GM21381 (cell line): ENCODE data around the gene ARMC6.

Experiments
- ATAC-seq: cut with Tn5 transposase; IDR thresholded peaks from one replicate; pipeline ENCODE4 v1.9.1; 2021; ENCODE audit warnings: mild to moderate bottlenecking, moderate library complexity; ENCODE audit not compliant: unreplicated experiment

The ARMC6 gene

DNA sequence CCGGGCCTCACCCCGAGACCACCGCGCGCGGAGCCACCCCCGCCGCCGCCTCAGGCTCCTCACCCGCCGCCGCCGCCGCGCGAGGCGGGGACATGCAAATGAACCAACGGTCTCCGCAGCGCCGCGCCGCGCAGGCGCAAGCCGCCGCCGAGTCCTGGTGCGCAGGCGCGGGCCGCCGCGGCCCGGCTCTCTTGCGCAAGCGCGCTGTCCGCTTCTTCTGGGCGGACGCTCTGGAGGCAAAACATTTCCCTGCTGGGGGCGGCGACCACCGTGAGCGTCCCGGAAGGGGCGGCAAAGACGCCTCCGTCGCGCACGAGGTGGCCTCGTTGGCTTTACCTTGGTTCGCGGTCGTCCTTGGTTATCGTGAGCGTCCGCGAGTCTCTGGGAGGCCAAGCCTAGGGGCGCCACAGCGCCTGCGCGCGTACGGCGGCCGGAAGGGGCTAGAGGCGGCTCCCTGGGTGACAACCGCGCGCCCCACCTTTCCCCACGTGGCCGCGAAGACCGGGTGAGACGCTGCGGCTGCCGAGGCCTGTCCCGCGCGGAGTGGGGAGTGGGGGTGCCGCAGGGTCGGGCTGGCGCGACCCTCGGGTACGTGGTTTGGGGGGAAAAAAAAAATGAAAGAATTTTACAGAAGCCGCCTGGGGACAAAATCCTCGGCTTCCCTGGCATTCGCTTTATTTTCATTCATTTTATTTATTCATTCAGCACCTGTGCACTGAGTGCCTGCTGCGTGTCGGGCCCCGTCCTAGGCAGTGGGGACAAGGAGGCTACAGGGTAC is at the start of gene ARMC6, which contains the start of gene SUGP2:
Gene ARMC6 (plus strand): TSS at position 178 of the 778 bp plus-strand sequence. CDS start 607 bp downstream, outside the sequence.
Gene SUGP2 (minus strand): TSS at position 92 of the 778 bp plus-strand sequence. CDS start 2,446 bp downstream, outside the sequence.
- peak; percentile 70 for ATAC-seq

DNA sequence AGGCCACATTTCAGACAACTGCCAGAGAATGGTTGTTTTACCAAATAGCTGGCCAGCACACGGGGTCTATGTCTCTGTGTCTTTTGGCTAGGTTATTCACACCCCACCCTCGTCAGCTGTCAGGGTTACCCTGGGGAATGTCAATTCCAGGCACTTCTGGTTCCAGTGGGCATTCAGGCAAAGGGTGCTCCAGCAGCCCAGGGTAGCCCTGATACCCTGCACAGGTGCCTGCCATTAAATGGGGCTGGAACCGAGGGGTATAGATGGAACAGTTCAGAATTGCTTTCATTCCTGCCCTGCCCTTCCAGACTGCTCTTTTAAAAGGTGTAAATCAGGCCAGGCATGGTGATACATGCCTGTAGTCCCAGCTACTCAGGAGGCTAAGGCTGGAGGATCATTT is 49.2 kb upstream of the ARMC6 start:
- ATAC-seq: no peak

DNA sequence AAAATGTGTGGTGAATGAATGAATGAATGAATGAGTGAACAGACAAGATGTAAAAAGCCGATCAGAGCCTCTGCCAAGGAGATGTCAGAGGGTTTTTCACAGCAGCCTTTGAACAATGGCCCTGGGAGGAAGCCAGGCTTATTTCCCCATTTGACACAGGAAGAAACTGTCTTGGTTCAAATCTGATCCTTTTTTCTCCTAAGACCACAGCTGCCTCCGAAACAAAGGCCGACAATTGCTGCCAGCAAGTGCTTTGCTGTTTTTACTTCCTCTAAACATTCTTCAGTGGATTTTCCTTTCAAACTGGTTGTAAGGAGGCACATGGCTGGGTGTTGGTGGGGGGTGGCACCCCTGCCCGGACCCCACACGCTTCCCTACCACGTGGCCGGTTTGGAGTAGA is 48.1 kb upstream of the ARMC6 start:
- no peak for ATAC-seq

DNA sequence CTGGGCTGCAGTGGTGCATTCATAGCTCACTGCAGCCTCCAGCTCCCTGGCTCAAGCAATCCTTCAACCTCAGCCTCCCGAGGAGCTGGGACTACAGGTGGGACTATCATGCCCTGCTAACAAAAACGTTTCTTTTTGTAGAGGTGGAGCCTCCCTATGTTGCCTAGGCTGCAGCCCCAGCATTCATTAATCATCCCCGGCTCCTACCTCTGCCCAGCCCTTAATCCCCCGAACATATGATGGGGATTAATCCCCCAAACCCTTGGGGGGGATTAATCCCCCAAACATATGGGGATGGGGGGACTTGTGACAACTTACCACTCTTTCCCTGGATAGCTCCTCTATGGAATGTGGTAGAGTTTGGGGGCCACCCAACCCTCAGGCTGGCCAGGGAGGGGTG is 45.9 kb upstream of the ARMC6 start:
- no peak for ATAC-seq

DNA sequence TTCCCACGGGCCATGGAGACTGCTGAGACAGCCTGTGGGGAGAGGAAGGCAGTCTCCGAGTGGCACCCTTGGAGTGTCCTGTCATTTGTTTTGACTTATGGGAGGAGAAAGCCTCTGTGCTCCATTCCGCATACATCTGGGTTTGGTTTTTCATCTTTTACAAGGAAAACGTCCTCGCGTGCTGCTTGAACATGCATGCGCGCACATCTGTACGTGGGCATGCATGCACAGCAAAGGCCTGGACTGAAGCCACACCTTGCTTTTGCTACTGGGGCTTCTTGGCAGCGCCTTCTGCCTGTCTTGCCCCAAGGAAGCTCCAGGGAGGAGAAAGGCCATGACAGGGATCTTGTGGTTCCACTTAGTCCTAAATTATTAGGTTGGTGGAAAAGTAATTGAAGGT is 44.1 kb upstream of the ARMC6 start:
- no peak for ATAC-seq

DNA sequence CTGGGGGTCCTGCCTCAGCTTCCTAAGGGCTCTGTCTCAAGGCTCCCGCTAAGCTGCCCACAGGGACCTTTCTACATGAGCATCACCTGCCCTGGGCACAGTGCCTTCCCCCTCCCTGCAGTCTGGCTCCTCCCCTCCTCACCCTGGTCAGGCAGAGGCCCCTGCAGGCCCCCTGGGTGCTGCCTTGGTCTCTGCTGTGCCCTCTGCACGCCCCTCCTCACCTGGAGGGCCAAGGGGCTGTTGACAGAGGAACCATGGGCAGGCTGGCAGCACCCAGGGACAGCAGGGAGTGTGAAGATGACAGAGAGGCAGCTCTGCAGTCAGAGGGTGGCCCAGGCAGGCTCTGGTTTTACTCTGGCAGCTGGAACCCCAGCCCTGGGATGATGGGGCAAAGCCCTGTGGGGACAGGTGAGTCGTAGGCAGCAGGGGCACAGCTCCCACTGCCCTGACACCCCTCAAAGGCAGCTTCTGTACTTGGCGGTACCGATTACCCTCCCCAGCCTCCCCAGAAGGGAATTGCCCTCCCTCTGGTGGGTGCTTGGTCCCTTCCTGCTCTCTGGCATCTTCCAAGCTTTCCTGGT is 43.2 kb upstream of the ARMC6 start:
- ATAC-seq: no peak

DNA sequence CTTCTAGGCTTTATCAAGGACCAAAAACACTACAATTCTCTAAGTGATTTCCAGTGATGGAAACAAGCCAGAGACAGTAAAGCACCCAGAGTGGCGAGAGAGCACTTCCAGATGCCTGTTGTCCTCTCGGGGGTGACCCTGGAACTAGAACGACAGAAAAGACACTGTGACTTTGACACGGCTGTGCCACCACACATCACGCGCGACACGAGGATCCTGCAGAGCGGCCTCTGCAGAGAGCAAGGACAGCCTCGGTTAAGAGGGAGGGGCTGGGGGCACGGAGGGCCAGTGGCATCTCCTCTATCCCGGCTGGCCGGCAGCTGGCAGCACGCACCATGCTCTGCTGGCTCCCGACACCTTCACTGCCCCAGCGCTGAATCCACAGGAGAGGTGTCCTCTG is 42.4 kb upstream of the ARMC6 start:
- no peak for ATAC-seq

DNA sequence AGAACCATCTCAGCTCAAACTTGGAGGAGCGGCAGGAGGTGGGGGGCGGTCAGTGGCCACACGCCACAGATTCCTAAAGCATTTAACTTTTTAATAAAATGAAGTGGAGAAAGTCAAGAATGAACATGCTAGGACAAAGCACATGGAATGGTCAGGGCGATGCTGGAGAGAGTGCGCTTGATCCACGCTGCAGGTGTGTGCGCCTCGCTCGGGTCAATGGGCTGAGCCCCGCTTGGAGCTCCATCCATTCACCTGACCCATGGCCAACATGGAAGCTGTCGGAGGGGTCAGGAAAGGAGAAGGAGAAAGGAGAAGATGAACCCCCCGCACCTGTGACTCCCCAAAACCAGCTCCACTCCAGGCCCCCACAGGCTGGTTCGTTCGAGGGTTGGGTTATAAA is 41.9 kb upstream of the ARMC6 start:
- ATAC-seq: no peak

DNA sequence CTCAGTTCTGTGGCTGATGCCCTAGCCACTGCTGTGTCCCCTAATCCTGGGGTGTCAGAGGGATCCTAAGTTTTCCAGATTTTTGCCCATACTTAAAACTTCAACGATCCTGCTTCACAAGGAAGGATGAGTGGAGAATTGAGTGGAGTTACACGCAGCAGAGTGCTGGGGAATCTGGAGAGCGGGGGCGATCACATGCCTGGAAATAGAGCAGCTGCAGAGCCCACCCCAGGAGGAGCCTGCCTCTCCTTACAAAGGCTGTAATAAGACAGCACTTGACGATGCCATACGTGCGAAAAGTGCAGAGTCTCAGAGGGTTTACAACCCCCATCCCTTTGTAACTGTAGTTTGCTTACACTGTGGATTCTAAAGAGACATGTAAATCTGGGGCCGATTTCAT is 40.7 kb upstream of the ARMC6 start:
- no peak for ATAC-seq

DNA sequence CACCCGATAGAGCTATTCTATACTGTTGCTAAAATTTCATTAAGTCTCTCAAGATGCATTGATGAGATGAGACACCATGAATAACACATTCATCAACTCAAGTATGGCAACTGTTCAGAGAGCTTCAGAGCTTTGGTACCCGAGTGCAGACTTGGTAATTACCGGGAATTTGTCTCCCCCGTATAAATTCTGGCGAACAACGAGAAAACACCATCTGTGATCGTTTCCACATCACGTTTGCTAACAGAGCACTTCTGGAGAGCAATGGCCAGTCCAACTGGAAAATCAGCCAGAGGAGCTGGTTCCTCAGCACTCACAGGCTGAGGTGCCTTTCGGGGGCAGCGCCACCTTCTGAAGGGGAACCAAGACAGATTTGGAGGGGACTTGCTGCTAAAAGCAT is 40.3 kb upstream of the ARMC6 start:
- ATAC-seq: no peak

DNA sequence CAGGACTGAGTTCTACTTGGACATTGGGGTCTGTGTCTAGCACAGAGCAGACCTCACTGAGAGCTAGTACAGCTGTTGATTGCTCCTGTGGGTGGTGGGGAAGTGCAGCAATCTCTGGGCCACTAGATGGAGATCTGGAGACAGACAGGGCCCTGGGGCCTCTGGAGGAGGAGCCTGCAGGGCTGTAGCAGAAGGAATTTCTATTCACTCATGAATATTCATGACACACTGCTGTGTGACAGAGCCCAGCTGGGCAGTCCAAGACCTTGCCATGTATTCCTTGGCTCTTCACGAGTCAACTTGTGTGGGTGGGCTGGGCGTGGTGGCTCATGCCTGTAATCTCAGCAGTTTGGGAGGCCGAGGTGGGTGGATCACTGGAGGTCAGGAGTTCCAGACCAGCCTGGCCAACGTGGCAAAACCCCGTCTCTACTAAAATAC is 37.6 kb upstream of the ARMC6 start:
- no peak for ATAC-seq

DNA sequence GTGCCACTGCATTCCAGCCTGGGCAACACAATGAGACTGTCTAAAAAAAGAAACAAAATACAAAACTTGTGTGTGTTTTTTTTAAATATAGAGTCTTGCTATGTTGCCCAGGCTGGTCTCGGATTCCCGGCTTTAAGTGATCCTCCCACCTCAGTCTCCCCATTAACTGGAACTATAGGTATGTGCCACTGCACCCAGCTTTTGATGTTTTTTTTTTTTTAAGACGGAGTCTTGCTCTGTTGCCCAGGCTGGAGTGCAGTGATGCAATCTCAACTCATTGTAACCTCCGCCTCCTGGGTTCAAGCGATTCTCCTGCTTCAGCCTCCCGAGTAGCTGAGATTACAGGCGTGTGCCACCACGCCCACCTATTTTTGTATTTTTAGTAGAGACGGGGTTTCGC is 37.1 kb upstream of the ARMC6 start:
- ATAC-seq: no peak

DNA sequence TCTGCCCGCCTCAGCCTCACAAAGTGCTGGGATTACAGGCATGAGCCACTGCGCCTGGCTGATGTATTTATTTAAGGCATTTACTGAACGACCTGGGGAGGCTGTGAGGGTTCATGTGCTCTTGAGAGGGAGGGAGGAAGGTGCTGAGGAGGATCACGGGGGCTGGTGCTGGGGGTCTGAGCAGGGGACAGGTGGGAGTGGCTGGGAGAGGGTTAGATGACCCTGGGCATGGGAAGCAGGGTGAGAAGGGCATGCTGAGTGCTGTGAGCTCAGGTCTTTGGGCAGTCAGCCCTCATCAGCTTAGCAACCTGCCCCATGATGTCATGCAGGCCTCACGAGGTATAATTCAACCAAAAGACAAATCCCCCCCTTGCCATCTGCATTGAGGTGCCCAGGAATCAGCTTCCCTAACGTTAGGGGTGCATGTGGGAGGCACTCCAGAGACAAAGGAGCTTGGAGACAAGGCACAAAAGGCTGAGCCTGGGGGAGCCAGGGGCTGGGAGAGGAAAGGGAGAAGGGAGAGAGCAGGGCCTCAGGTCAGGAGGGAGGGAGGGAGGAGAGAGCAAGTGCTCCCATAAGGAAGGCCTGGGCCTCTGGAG is 36.5 kb upstream of the ARMC6 start:
- no peak for ATAC-seq

DNA sequence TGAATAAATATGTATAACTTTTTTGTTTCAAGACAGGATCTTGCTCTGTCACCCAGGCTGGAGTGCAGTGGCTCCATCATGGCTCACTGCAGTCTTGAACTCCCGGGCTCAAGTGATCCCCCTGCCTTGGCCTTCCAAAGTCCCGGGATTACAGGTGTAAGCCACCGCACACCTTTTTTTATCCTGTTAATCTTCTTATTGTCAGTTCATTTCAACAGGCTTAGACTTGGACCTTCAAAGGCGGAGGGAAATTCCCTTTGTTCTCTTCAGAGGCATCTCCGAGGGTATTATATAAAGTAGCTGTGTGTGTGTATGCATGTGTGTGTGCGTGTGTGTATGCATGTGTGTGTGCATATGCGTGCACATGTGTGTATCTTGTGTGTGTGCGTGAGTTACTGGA is 35.1 kb upstream of the ARMC6 start:
- ATAC-seq: no peak

DNA sequence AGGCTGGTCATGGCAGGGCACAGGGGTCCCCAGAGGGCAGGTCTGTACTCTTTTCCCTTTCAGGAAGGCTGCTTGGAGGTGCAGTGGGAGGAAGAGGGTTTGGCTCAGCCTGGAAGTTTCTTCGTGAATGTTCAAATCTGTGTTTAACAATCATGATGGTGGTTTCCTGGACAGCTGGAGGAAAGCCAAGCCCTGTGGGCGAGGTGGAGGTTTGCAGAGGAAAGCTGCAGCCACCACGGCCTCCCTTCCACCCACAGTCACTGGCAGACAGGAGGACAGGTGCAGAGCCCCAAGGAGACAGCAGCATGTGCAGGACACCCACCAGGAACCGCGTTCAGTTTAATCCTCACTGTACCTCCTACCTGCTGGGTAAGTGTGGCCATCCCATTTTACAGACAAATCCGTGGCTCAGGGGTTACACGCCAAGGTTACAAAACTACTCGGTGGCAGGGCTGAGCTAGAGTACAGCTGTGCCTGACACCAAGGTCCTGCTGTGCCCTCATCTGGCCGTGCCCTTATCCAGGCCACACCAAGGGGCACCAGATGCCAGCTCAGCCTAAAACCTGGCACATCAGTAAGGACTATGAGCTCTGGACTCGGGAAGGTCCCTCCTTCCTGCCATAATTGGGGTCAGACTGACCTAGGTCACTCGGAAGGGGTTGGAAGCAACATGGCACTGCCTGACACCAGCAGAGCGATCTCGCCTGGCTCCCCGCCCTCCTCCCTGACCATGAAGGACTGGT is 34.2 kb upstream of the ARMC6 start:
- no peak for ATAC-seq

DNA sequence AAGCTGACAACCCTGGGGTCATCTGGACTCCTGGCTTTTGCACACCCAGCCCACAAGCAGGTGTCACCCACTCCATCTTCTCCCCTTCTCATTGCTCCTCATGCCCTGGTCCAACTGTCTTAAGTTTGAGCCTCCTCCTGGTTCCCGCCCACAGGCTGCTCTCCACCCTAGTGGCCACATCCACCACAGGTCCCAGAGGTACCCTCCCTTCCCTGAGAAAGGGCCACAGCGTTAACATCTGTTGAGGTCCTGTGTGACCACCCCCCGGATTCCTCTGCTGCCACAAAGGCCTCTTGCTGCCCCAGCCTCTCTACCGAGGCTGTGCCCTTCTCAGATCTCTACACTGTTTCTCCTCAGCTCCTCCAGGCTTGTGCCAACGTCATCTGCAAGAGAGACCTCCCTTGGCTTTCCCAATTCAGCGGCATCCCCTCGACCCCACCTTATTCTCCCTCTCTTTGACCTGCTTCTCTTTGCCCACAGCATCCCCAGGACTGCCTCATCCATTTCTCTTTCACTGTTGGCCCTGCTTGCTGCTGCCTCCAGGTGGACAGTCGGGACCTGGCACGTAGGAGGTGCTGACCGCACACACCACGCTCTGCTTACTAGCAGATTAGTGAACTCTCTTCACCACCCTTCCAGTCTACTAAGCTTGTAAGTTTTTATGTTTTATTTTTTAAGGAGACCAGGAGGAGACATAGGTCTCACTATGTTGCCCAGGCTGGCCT is 33.3 kb upstream of the ARMC6 start:
- ATAC-seq: no peak

DNA sequence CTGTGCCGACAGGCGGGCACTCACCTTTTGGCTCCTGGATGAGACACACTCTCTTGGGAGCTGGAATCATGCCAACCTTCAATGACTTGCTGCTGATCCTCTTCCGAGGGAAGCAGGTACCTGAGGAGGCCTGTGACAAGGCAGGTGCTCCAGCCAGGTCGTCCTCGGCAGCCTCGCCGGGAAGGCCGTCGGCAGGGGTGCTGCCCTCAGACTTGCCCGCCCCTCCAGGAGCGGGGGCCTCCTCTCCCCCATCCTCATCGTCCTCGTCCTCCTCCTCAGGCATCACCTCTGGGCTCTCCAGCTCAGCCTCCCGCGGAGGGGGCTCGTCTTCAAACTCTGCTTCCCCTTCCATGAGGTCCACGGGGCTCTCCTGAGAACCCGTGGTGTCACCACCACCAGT is 29.3 kb upstream of the ARMC6 start:
- no peak for ATAC-seq

DNA sequence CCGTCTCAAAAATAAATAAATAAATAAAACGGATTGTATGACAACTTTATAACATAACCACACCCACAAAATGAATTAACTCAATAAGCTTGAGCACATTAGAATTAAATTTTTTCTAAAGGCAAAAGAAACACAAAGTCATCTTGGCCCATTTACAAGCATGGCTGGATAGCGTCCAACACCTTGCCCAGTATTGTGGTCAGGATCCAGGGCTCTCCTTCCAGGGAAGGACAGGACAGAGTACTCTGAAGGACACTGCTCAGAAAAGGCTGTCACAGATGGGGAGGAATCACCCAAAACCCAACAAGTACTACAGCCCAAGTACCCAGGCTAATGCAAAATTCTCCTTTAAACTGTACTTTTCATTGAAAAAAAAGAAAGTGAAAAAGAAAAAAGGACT is 27.2 kb upstream of the ARMC6 start:
- no peak for ATAC-seq

DNA sequence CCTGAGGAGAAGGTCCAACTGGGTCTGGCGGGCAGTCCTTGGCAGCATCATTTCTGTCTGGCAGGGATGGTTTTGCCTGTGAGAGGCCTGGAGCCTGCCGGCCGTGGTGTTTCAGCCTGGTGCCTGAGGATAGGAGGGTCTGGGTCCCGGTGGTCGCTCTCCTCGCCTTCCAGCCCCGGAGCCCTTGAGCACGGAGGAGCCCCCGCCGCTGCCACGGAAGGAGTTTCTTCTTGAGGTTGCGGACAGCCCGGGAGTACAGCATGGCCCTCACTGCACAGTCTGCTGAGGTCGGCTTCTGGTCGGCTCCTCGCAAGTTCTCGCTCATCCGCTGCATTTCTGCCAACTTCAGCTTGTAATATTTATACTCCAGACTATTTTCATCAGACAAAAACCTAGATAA is 23.5 kb upstream of the ARMC6 start:
- ATAC-seq: no peak

DNA sequence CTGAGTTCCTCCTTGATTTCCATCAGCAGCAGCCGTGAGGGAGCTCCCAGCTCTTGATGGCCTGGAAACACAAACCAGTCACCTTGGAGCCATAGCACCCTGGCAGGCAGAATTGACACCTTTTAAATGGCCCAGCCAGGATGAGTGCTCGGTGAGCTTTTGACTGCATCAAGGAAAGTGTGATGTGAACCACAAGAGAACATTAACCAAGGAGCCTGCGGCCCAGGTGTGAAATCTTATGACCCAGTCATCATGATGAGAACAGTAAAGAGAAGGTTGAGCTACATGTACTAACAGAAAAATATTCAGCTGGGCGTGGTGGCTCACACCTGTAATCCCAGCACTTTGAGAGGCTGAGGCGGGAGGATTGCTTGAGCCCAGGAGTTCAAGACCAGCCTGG is 22.9 kb upstream of the ARMC6 start:
- ATAC-seq: no peak

DNA sequence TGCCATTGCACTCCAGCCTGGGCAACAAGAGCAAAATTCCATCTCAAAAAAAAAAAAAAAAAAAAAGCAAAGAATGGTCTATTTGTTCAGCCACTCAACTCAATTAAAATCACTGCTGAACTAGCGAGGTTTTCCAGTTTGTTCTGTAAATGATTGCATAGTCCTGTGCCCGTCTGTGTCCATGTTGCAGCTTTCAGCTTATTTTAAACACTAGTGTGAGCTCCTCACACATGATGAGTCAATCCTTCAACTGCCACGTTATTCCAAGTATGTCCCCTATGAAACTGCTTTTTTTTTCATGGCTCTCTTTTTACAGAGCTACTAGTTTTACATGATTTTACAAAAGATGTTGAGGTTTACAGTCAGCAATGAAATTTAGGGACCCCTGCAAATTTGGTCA is 12.3 kb upstream of the ARMC6 start:
- ATAC-seq: no peak
